Measurements from ENCODE around the gene CLEC16A.

- no peak for TF ChIP-seq CTCF (IDR thresholded peaks at IDR 0.05)
- TF ChIP-seq EZH2 (IDR thresholded peaks at IDR 0.05): no peak
These were observed 167.7 kb downstream of the CLEC16A start for GRCh38 chr16:11111856-11112634.
